Neural cell (in vitro differentiated cells): Measurements from ENCODE around the gene CNPY2. TPM values are rescaled to one million over a fixed set of nuclear protein-coding genes. Genes with fewer than 3 reads are reported as not detected.
"Not testable (repeated sequence)": the region's sequence is repeated elsewhere in the genome, so short reads cannot be mapped to it uniquely, and the experiment has no call there.

ENCODE experiments used
- H2AFZ ChIP-seq: fragments of 200-600, 300-800 bp; sonication (generic), shearing (Covaris generic); 2 replicates; pipeline ENCODE4 v1.6.0; 2014; ENCODE audit warnings: low read depth, mild to moderate bottlenecking, antibody characterized with exemption, low read length, moderate library complexity
- H3F3A ChIP-seq: fragments of 200-600 bp; shearing (Covaris generic); 2 replicates; pipeline ENCODE4 v1.6.1; 2016; ENCODE audit warnings: mild to moderate bottlenecking, moderate library complexity, mixed read lengths, antibody characterized with exemption, low read length; ENCODE audit not compliant: insufficient read depth, poor library complexity, severe bottlenecking
- H3K27ac ChIP-seq: fragments of 200-600, 300-800 bp; sonication (generic), shearing (Covaris generic); 2 replicates; pipeline ENCODE4 v1.5.1; 2014; ENCODE audit warnings: mild to moderate bottlenecking, low read length, moderate library complexity
- H3K27me3 ChIP-seq: fragments of 300-800, 200-600 bp; sonication (generic), shearing (Covaris generic); 2 replicates; pipeline ENCODE4 v1.6.0; 2014; ENCODE audit warnings: mild to moderate bottlenecking, low read depth, low read length, moderate library complexity; ENCODE audit not compliant: insufficient read depth
- H3K36me3 ChIP-seq: fragments of 300-800, 200-600 bp; sonication (generic), shearing (Covaris generic); 2 replicates; pipeline ENCODE4 v1.5.1; 2014; ENCODE audit warnings: mild to moderate bottlenecking, antibody characterized with exemption, low read length, moderate library complexity; ENCODE audit not compliant: insufficient read depth
- H3K4me2 ChIP-seq: fragments of 300-800, 200-600 bp; sonication (generic), shearing (Covaris generic); 2 replicates; pipeline ENCODE4 v1.6.0; 2014; ENCODE audit warnings: mild to moderate bottlenecking, low read length
- H3K4me3 ChIP-seq: fragments of 300-800, 200-600 bp; sonication (generic), shearing (Covaris generic); 2 replicates; pipeline ENCODE4 v1.5.1; 2014; ENCODE audit warnings: mild to moderate bottlenecking, low read length, moderate library complexity
- H3K79me2 ChIP-seq: fragments of 200-600 bp; shearing (Covaris generic); replicated peaks from 2 replicates; pipeline ENCODE4 v1.6.0; 2014; ENCODE audit warnings: mild to moderate bottlenecking, low read length, moderate library complexity; ENCODE audit not compliant: insufficient read depth
- H3K9ac ChIP-seq: fragments of 300-800, 200-600 bp; sonication (generic), shearing (Covaris generic); 2 replicates; pipeline ENCODE4 v1.6.1; 2016; ENCODE audit warnings: mild to moderate bottlenecking, low read length, mixed read lengths
- H3K9me2 ChIP-seq: fragments of 200-600 bp; shearing (Covaris generic); 2 replicates; pipeline ENCODE4 v1.6.1; 2016; ENCODE audit warnings: mild to moderate bottlenecking, low read length, mixed read lengths; ENCODE audit not compliant: insufficient read depth
- H3K9me3 ChIP-seq: fragments of 200-600, 300-800 bp; sonication (generic), shearing (Covaris generic); 2 replicates; pipeline ENCODE4 v1.6.1; 2016; ENCODE audit warnings: mild to moderate bottlenecking, mixed run types, low read length, moderate library complexity, mixed read lengths
- H4K20me1 ChIP-seq: fragments of 200-600 bp; shearing (Covaris generic); 2 replicates; pipeline ENCODE4 v1.6.1; 2016; ENCODE audit warnings: mild to moderate bottlenecking, mixed run types; ENCODE audit not compliant: insufficient read depth
- EP300 ChIP-seq: fragments of 450-650 bp; conservative IDR thresholded peaks from 2 replicates; pipeline ENCODE4 v1.6.1; 2014; ENCODE audit warnings: antibody characterized with exemption, mild to moderate bottlenecking, moderate library complexity; ENCODE audit not compliant: poor library complexity, severe bottlenecking
- EZH2 ChIP-seq: fragments of 200-600, 300-800 bp; shearing (Covaris generic), sonication (generic); IDR thresholded peaks from 2 replicates; pipeline ENCODE4 v1.6.1; 2014; ENCODE audit warnings: antibody characterized with exemption, low read length, borderline replicate concordance, mild to moderate bottlenecking; ENCODE audit not compliant: insufficient read depth, poor library complexity, severe bottlenecking
- MXI1 ChIP-seq: fragments of 450-650 bp; conservative IDR thresholded peaks from 2 replicates; pipeline ENCODE4 v1.6.1; 2014; ENCODE audit warnings: antibody characterized with exemption, mild to moderate bottlenecking; ENCODE audit not compliant: poor library complexity, severe bottlenecking
- POLR2AphosphoS5 ChIP-seq: IDR thresholded peaks from 2 replicates; pipeline ENCODE4 v1.6.1; 2012
- RAD21 ChIP-seq: fragments of 450-650 bp; conservative IDR thresholded peaks from 2 replicates; pipeline ENCODE4 v1.6.1; 2014; ENCODE audit warnings: antibody characterized with exemption, mild to moderate bottlenecking, moderate library complexity
- SMC3 ChIP-seq: fragments of 450-650 bp; conservative IDR thresholded peaks from 2 replicates; pipeline ENCODE4 v1.6.1; 2014; ENCODE audit warnings: antibody characterized with exemption, mild to moderate bottlenecking, moderate library complexity; ENCODE audit not compliant: poor library complexity
- TAF1 ChIP-seq: IDR thresholded peaks from 2 replicates; pipeline ENCODE4 v1.6.1; 2012; ENCODE audit warnings: low read depth
- polyA plus RNA-seq: library from polyadenylated mRNA; depleted of rRNA; stranded (reverse); fragments of >200 nt; gene quantifications from 2 replicates; pipeline ENCODE4 v1.2.3, GENCODE V29; 2014
- TF ChIP-seq, protein P1 (sequence below): fragments of 450-650 bp; IDR thresholded peaks from 2 replicates; pipeline ENCODE4 v1.5.1; 2014; ENCODE audit warnings: antibody characterized with exemption, mild to moderate bottlenecking, moderate library complexity; ENCODE audit not compliant: poor library complexity, severe bottlenecking
- TF ChIP-seq, protein P2 (sequence below): IDR thresholded peaks from 2 replicates; pipeline ENCODE4 v1.6.1; 2012; ENCODE audit warnings: borderline replicate concordance

Gene CNPY2
- polyA plus RNA-seq, 1 donor from 2014 or later = 175 TPM

GRCh38 chr12:56324206-56324605, 8.4 kb upstream of the CNPY2 start:
- Histone ChIP-seq H3K4me2 (no peak overlapping the region), H3K9me3 (no peaks in the 10 kb centered on the region), H3K4me3 (no peak overlapping the region), H3K9ac (no peak overlapping the region), H3K9me2 (no peaks in the 10 kb centered on the region), H3F3A (no peaks in the 10 kb centered on the region), H3K79me2 (no peaks in the 10 kb centered on the region), H2AFZ (no peak overlapping the region), H3K27me3 (no peaks in the 10 kb centered on the region), H4K20me1 (no peaks in the 10 kb centered on the region), H3K27ac (no peak overlapping the region), H3K36me3 (no peaks in the 10 kb centered on the region)
- TF ChIP-seq POLR2AphosphoS5 = no peak
- TF ChIP-seq, protein P1, sequence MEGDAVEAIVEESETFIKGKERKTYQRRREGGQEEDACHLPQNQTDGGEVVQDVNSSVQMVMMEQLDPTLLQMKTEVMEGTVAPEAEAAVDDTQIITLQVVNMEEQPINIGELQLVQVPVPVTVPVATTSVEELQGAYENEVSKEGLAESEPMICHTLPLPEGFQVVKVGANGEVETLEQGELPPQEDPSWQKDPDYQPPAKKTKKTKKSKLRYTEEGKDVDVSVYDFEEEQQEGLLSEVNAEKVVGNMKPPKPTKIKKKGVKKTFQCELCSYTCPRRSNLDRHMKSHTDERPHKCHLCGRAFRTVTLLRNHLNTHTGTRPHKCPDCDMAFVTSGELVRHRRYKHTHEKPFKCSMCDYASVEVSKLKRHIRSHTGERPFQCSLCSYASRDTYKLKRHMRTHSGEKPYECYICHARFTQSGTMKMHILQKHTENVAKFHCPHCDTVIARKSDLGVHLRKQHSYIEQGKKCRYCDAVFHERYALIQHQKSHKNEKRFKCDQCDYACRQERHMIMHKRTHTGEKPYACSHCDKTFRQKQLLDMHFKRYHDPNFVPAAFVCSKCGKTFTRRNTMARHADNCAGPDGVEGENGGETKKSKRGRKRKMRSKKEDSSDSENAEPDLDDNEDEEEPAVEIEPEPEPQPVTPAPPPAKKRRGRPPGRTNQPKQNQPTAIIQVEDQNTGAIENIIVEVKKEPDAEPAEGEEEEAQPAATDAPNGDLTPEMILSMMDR = no peak
- TF ChIP-seq EZH2 = no peak
- no peak for TF ChIP-seq TAF1
- TF ChIP-seq, protein P2, sequence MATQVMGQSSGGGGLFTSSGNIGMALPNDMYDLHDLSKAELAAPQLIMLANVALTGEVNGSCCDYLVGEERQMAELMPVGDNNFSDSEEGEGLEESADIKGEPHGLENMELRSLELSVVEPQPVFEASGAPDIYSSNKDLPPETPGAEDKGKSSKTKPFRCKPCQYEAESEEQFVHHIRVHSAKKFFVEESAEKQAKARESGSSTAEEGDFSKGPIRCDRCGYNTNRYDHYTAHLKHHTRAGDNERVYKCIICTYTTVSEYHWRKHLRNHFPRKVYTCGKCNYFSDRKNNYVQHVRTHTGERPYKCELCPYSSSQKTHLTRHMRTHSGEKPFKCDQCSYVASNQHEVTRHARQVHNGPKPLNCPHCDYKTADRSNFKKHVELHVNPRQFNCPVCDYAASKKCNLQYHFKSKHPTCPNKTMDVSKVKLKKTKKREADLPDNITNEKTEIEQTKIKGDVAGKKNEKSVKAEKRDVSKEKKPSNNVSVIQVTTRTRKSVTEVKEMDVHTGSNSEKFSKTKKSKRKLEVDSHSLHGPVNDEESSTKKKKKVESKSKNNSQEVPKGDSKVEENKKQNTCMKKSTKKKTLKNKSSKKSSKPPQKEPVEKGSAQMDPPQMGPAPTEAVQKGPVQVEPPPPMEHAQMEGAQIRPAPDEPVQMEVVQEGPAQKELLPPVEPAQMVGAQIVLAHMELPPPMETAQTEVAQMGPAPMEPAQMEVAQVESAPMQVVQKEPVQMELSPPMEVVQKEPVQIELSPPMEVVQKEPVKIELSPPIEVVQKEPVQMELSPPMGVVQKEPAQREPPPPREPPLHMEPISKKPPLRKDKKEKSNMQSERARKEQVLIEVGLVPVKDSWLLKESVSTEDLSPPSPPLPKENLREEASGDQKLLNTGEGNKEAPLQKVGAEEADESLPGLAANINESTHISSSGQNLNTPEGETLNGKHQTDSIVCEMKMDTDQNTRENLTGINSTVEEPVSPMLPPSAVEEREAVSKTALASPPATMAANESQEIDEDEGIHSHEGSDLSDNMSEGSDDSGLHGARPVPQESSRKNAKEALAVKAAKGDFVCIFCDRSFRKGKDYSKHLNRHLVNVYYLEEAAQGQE = no peak
- no peak for TF ChIP-seq MXI1
- TF ChIP-seq EP300 = no peak

GRCh38 chr12:56321610-56322009, 5.8 kb upstream of the CNPY2 start:
- H3K9ac ChIP-seq, H4K20me1 ChIP-seq, H3K36me3 ChIP-seq, H3K9me2 ChIP-seq, H3K79me2 ChIP-seq, H3K4me2 ChIP-seq, H3K9me3 ChIP-seq, H3K27me3 ChIP-seq, H3F3A ChIP-seq, H3K4me3 ChIP-seq, H2AFZ ChIP-seq, H3K27ac ChIP-seq: not testable (repeated sequence)

DNA sequence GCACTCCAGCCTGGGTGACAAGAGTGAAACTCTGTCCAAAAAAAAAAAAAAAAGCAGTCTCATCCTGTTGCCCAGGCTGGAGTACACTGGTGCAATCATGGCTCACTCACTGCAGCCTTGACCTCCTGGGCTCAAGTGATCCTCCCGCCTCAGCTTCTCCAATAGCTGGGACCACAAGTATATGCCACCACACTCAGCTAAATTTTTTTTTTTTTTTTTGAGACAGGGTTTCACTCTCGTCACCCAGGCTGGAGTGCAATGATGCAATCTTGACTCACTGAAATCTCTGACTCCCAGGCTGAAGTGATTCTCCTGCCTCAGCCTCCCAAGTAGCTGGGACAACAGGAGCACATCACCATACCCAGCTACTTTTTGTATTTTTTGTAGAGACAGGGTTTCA, 5.2 kb upstream of the CNPY2 start:
- no peak overlapping the region for H2AFZ ChIP-seq
- H3K4me2 ChIP-seq = no peak overlapping the region
- H3F3A ChIP-seq = no peaks in the 10 kb centered on the region
- no peak overlapping the region for H3K27ac ChIP-seq
- no peaks in the 10 kb centered on the region for H3K36me3 ChIP-seq
- H3K9me2 ChIP-seq = no peaks in the 10 kb centered on the region
- no peaks in the 10 kb centered on the region for H3K9me3 ChIP-seq
- H4K20me1 ChIP-seq = no peaks in the 10 kb centered on the region
- H3K4me3 ChIP-seq = no peak overlapping the region
- H3K27me3 ChIP-seq = no peaks in the 10 kb centered on the region
- no peak overlapping the region for H3K9ac ChIP-seq
- no peaks in the 10 kb centered on the region for H3K79me2 ChIP-seq
- TF ChIP-seq EP300 = no peak
- no peak for TF ChIP-seq MXI1
- no peak for TF ChIP-seq TAF1
- TF ChIP-seq, protein P1 = no peak
- TF ChIP-seq RAD21 = no peak
- no peak for TF ChIP-seq POLR2AphosphoS5
- TF ChIP-seq EZH2 = no peak
- TF ChIP-seq SMC3 = no peak
- TF ChIP-seq, protein P2 = no peak
